Immature natural killer cell (primary cell): ENCODE measurements around the gene PMIS2. TPM values are rescaled to one million over a fixed set of nuclear protein-coding genes. Genes with fewer than 3 reads are reported as not detected.
A peak's percentile ranks its signal among the peaks of the same experiment; 100 is the strongest.

Source experiments
- DNase-seq, 3 donors: peaks; one replicate each; pipeline ENCODE4 v3.0.0; 2022; ENCODE audit warnings: mixed read lengths in 1 of 3
- H3K27ac Mint-ChIP-seq, 6 donors: one replicate each; pipeline ENCODE4 v1.8.0; 2020; ENCODE audit warnings: mixed read lengths in 6 of 6, mild to moderate bottlenecking in 5 of 6, inconsistent platforms in 4 of 6, moderate library complexity in 3 of 6
- H3K27me3 Mint-ChIP-seq, 3 donors: one replicate each; pipeline ENCODE4 v1.8.0; 2020 to 2021; ENCODE audit warnings: low read depth in 3 of 3, mild to moderate bottlenecking in 3 of 3, mixed read lengths in 3 of 3, moderate library complexity in 3 of 3, inconsistent platforms in 1 of 3
- H3K36me3 Mint-ChIP-seq, 3 donors: one replicate each; pipeline ENCODE4 v1.8.0; 2020; ENCODE audit warnings: mixed read lengths in 3 of 3, inconsistent platforms in 2 of 3, mild to moderate bottlenecking in 2 of 3
- H3K4me1 Mint-ChIP-seq, 2 donors: one replicate each; pipeline ENCODE4 v1.8.0; 2020; ENCODE audit warnings: inconsistent platforms in 2 of 2, mild to moderate bottlenecking in 2 of 2, mixed read lengths in 2 of 2, moderate library complexity in 1 of 2
- H3K4me3 Mint-ChIP-seq, 5 donors: one replicate each; pipeline ENCODE4 v1.8.0; 2020; ENCODE audit warnings: mild to moderate bottlenecking in 5 of 5, mixed read lengths in 5 of 5, inconsistent platforms in 3 of 5, moderate library complexity in 3 of 5
- H3K9me3 Mint-ChIP-seq, 6 donors: one replicate each; pipeline ENCODE4 v1.8.0; 2020; ENCODE audit warnings: mild to moderate bottlenecking in 6 of 6, mixed read lengths in 6 of 6, inconsistent platforms in 4 of 6, moderate library complexity in 3 of 6
- polyA plus RNA-seq, 3 donors: library from polyadenylated mRNA; unstranded; fragments of 300-500 nt; fragmentation: Illumina TruSeq; gene quantifications; one replicate each; pipeline ENCODE4 v1.2.3, GENCODE V29; 2021

PMIS2 gene
- polyA plus RNA-seq: not detected

GRCh38 chr19:35585848-35586247 lies at the start of gene PMIS2:
TSS of gene PMIS2 (plus strand) at chr19:35586173. CDS start at chr19:35586260, 87 bp downstream.
- Mint-ChIP-seq H3K27ac (no peak within 1 kb of the TSS), H3K36me3 (no peaks in the 10 kb centered on the region), H3K4me1 (no peaks in the 10 kb centered on the region), H3K4me3 (no peak within 1 kb of the TSS), H3K27me3 (peaks cover 0 to 9% (median 2%) of the 10 kb centered on the region in 3 donors), H3K9me3 (no peaks in the 10 kb centered on the region)
- DNase-seq: no peak

GRCh38 chr19:35539314-35539713 lies 46.7 kb upstream of the PMIS2 start:
- H3K4me1 Mint-ChIP-seq: peaks cover 24 to 31% of the 10 kb centered on the region in 2 donors
- H3K27me3 Mint-ChIP-seq: peaks cover 2 to 16% (median 6%) of the 10 kb centered on the region in 3 donors
- H3K4me3 Mint-ChIP-seq: no peak overlapping the region
- H3K9me3 Mint-ChIP-seq: no peaks in the 10 kb centered on the region
- peaks cover 0 to 5% (median 0%) of the 10 kb centered on the region in 3 donors for H3K36me3 Mint-ChIP-seq
- no peak for DNase-seq
- peak overlapping the region in 2 of 6 donors; percentile 17 to 28 for H3K27ac Mint-ChIP-seq

- no peak for DNase-seq
- H3K4me1 Mint-ChIP-seq: peaks cover 27 to 32% of the 10 kb centered on the region in 2 donors
- H3K27me3 Mint-ChIP-seq: peaks cover 2 to 14% (median 5%) of the 10 kb centered on the region in 3 donors
- no peaks in the 10 kb centered on the region for H3K9me3 Mint-ChIP-seq
- peak overlapping the region in 1 of 6 donors; percentile 49 for H3K27ac Mint-ChIP-seq
- H3K36me3 Mint-ChIP-seq: peaks cover 0 to 5% (median 0%) of the 10 kb centered on the region in 3 donors
- H3K4me3 Mint-ChIP-seq: no peak overlapping the region
Observed at GRCh38 chr19:35539850-35540249, 46.1 kb upstream of the PMIS2 start.

- Mint-ChIP-seq H3K4me3 (no peak overlapping the region), H3K27ac (peak overlapping the region in 2 of 6 donors; percentile 3 to 49), H3K4me1 (peaks cover 25 to 32% of the 10 kb centered on the region in 2 donors), H3K27me3 (peaks cover 2 to 12% (median 4%) of the 10 kb centered on the region in 3 donors), H3K9me3 (no peaks in the 10 kb centered on the region), H3K36me3 (peaks cover 0 to 5% (median 0%) of the 10 kb centered on the region in 3 donors)
- DNase-seq: no peak
Observed at GRCh38 chr19:35540356-35540927, 45.5 kb upstream of the PMIS2 start.

GRCh38 chr19:35542209-35542608 lies 43.8 kb upstream of the PMIS2 start:
- no peaks in the 10 kb centered on the region for H3K9me3 Mint-ChIP-seq
- H3K27me3 Mint-ChIP-seq: peaks cover 7 to 9% (median 8%) of the 10 kb centered on the region in 3 donors
- DNase-seq: no peak
- H3K36me3 Mint-ChIP-seq: peaks cover 0 to 5% (median 0%) of the 10 kb centered on the region in 3 donors
- no peak overlapping the region for H3K27ac Mint-ChIP-seq
- H3K4me1 Mint-ChIP-seq: peaks cover 29 to 33% of the 10 kb centered on the region in 2 donors
- no peak overlapping the region for H3K4me3 Mint-ChIP-seq

GRCh38 chr19:35543280-35544109 lies 42.5 kb upstream of the PMIS2 start:
- DNase-seq: no peak
- no peaks in the 10 kb centered on the region for H3K9me3 Mint-ChIP-seq
- peaks cover 4 to 10% (median 10%) of the 10 kb centered on the region in 3 donors for H3K27me3 Mint-ChIP-seq
- no peak overlapping the region for H3K27ac Mint-ChIP-seq
- peaks cover 0 to 5% (median 0%) of the 10 kb centered on the region in 3 donors for H3K36me3 Mint-ChIP-seq
- peaks cover 31 to 33% of the 10 kb centered on the region in 2 donors for H3K4me1 Mint-ChIP-seq
- H3K4me3 Mint-ChIP-seq: peak overlapping the region in 1 of 5 donors; percentile 89

GRCh38 chr19:35544110-35544802 lies 41.7 kb upstream of the PMIS2 start:
- peak overlapping the region; percentile 87 to 91 (median 89) for H3K4me3 Mint-ChIP-seq
- H3K4me1 Mint-ChIP-seq: peaks cover 29 to 30% of the 10 kb centered on the region in 2 donors
- H3K9me3 Mint-ChIP-seq: no peaks in the 10 kb centered on the region
- H3K27me3 Mint-ChIP-seq: peaks cover 4 to 10% (median 10%) of the 10 kb centered on the region in 3 donors
- DNase-seq: no peak
- H3K27ac Mint-ChIP-seq: peak overlapping the region; percentile 86 to 95 (median 94)
- peaks cover 0 to 8% (median 0%) of the 10 kb centered on the region in 3 donors for H3K36me3 Mint-ChIP-seq

GRCh38 chr19:35545001-35545854 lies 40.7 kb upstream of the PMIS2 start, which contains the start of gene TMEM147:
TSS of gene TMEM147 (plus strand) at chr19:35545626. CDS start at chr19:35545740, 114 bp downstream.
- Mint-ChIP-seq H3K27me3 (peaks cover 4 to 10% (median 10%) of the 10 kb centered on the region in 3 donors), H3K36me3 (peaks cover 0 to 9% (median 0%) of the 10 kb centered on the region in 3 donors), H3K27ac (peak within 1 kb of the TSS; percentile 86 to 97 (median 94)), H3K9me3 (no peaks in the 10 kb centered on the region), H3K4me1 (peaks cover 24 to 28% of the 10 kb centered on the region in 2 donors), H3K4me3 (peak within 1 kb of the TSS; percentile 89 to 91 (median 90))
- peak; percentile 81 to 83 (median 83) for DNase-seq

GRCh38 chr19:35545855-35546381 lies 40.1 kb upstream of the PMIS2 start:
- Mint-ChIP-seq H3K4me1 (peaks cover 24 to 28% of the 10 kb centered on the region in 2 donors), H3K27ac (peak overlapping the region; percentile 79 to 97 (median 90))

GRCh38 chr19:35546532-35546931 lies 39.4 kb upstream of the PMIS2 start:
- H3K27ac Mint-ChIP-seq: peak overlapping the region; percentile 73 to 97 (median 90)
- DNase-seq: no peak
- peaks cover 24 to 28% of the 10 kb centered on the region in 2 donors for H3K4me1 Mint-ChIP-seq
- H3K36me3 Mint-ChIP-seq: peaks cover 0 to 4% (median 0%) of the 10 kb centered on the region in 3 donors
- no peaks in the 10 kb centered on the region for H3K9me3 Mint-ChIP-seq
- H3K27me3 Mint-ChIP-seq: peaks cover 4 to 10% (median 9%) of the 10 kb centered on the region in 3 donors
- H3K4me3 Mint-ChIP-seq: peak overlapping the region; percentile 89 to 91 (median 90)

More at GRCh38 chr19:35545855-35546381, 40.1 kb upstream of the PMIS2 start:
- Mint-ChIP-seq H3K27me3 (peaks cover 4 to 10% (median 10%) of the 10 kb centered on the region in 3 donors), H3K9me3 (no peaks in the 10 kb centered on the region), H3K36me3 (peaks cover 0 to 4% (median 0%) of the 10 kb centered on the region in 3 donors), H3K4me3 (peak overlapping the region; percentile 89 to 91 (median 90))
- DNase-seq: peak; percentile 85 to 86 (median 85)

GRCh38 chr19:35549174-35549788 lies 36.7 kb upstream of the PMIS2 start:
- Mint-ChIP-seq H3K27me3 (peaks cover 7 to 9% (median 8%) of the 10 kb centered on the region in 3 donors), H3K9me3 (no peaks in the 10 kb centered on the region)

More at GRCh38 chr19:35549174-35549788, 36.7 kb upstream of the PMIS2 start:
- Mint-ChIP-seq H3K27ac (peak overlapping the region in 4 of 6 donors; percentile 53 to 79 (median 72)), H3K36me3 (peaks cover 0 to 4% (median 0%) of the 10 kb centered on the region in 3 donors), H3K4me3 (no peak overlapping the region), H3K4me1 (peaks cover 22 to 25% of the 10 kb centered on the region in 2 donors)
- peak; percentile 60 to 65 (median 61) for DNase-seq
